T-helper 2 cell treated with Interferon-gamma antibody and Interleukin-4, amounts not matched to agents 100 ng/mL and 5 ng/mL, for 36 hours (primary cell): ENCODE results near the gene IGF1R. TPM values are rescaled to one million over a fixed set of nuclear protein-coding genes. Genes with fewer than 3 reads are reported as not detected.

ENCODE experiments used
- intact Hi-C: fragments of 100-400 bp; cut with micrococcal nuclease; formaldehyde crosslinking; loops from one replicate; pipeline ENCODE4 v1.15.1; 2023
- total RNA-seq: library from RNA; stranded (reverse); gene quantifications from 2 replicates; pipeline ENCODE4 v1.2.3, GENCODE V29; 2022

IGF1R gene
- total RNA-seq, 1 donor from 2014 or later = 21.3 TPM

GRCh38 chr15:98772895-98773294 is 124.6 kb downstream of the IGF1R start:
- intact Hi-C loops = no loop called here

GRCh38 chr15:98773616-98774015 is 125.3 kb downstream of the IGF1R start:
- intact Hi-C loops = no loop called here

GRCh38 chr15:98774756-98775497 is 126.6 kb downstream of the IGF1R start:
- intact Hi-C loops = loop anchor here (5.0 kb wide), 3 partner anchors 123 to 302 kb away; no protein-coding TSS in a partner anchor

- intact Hi-C loops = loop anchor here (5.0 kb wide), 3 partner anchors 123 to 302 kb away; no protein-coding TSS in a partner anchor
Measured at GRCh38 chr15:98775498-98776230, 127.3 kb downstream of the IGF1R start.

GRCh38 chr15:98776607-98777281 is 128.4 kb downstream of the IGF1R start:
- intact Hi-C loops = loop anchor here (5.0 kb wide), 3 partner anchors 124 to 301 kb away; no protein-coding TSS in a partner anchor

GRCh38 chr15:98777426-98777825 is 129.1 kb downstream of the IGF1R start:
- intact Hi-C loops = loop anchor here (5.0 kb wide), 3 partner anchors 125 to 300 kb away; no protein-coding TSS in a partner anchor

- intact Hi-C loops = loop anchor here (2.0 to 5.0 kb wide), 4 partner anchors 126 to 299 kb away; no protein-coding TSS in a partner anchor
Measured at GRCh38 chr15:98778263-98778959, 130.1 kb downstream of the IGF1R start.

GRCh38 chr15:98778960-98779359 is 130.6 kb downstream of the IGF1R start:
- intact Hi-C loops = loop anchor here (1.0 to 5.0 kb wide), 5 partner anchors 102 to 298 kb away; no protein-coding TSS in a partner anchor

GRCh38 chr15:98779463-98780071 is 131.2 kb downstream of the IGF1R start:
- intact Hi-C loops = loop anchor here (1.0 to 5.0 kb wide), 5 partner anchors 102 to 298 kb away; no protein-coding TSS in a partner anchor

- intact Hi-C loops = no loop called here
Measured at GRCh38 chr15:98781838-98782237, 133.5 kb downstream of the IGF1R start.

- intact Hi-C loops = no loop called here
Measured at GRCh38 chr15:98782801-98783200, 134.5 kb downstream of the IGF1R start.

GRCh38 chr15:98785431-98785806 is 137.1 kb downstream of the IGF1R start:
- intact Hi-C loops = no loop called here

- intact Hi-C loops = no loop called here
Measured at GRCh38 chr15:98785807-98786621, 137.7 kb downstream of the IGF1R start.

GRCh38 chr15:98786717-98787116 is 138.4 kb downstream of the IGF1R start:
- intact Hi-C loops = no loop called here

- intact Hi-C loops = no loop called here
Measured at GRCh38 chr15:98787194-98787593, 138.9 kb downstream of the IGF1R start.

- intact Hi-C loops = no loop called here
Measured at GRCh38 chr15:98787936-98788757, 139.8 kb downstream of the IGF1R start.

- intact Hi-C loops = no loop called here
Measured at GRCh38 chr15:98789020-98789419, 140.7 kb downstream of the IGF1R start.

- intact Hi-C loops = no loop called here
Measured at GRCh38 chr15:98790270-98790669, 141.9 kb downstream of the IGF1R start.
